SKM-1 treated with dmso at 0.1 percent for 144 hours (cell line): ENCODE results near the gene GLRA1.
"Not testable (repeated sequence)": the region's sequence is repeated elsewhere in the genome, so short reads cannot be mapped to it uniquely, and the experiment has no call there.

Source experiments
- DNase-seq: peaks from one replicate; lab custom pipeline; 2025; ENCODE audit not compliant: unreplicated experiment; lab: John Stamatoyannopoulos, UW

The GLRA1 gene

DNA sequence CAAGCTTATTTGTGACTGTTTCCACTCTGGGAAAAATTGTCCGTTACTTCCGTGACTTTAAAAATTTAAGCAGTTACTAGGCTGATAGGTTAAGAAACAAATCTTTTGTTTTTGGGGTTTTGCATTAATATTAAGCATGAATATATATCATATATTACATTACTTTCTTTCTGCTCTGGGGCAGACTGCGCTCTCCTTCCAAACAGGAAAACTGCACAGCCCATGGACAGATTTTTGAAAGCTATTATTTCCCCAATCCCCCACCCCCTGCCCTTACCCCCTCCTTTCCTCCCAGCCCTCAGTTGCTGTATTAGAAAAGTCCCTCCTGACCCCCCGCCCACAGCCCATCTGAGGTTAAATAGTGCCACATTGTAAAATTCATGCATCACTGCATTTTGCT is 102.5 kb downstream of the GLRA1 start:
- no peak for DNase-seq

DNA sequence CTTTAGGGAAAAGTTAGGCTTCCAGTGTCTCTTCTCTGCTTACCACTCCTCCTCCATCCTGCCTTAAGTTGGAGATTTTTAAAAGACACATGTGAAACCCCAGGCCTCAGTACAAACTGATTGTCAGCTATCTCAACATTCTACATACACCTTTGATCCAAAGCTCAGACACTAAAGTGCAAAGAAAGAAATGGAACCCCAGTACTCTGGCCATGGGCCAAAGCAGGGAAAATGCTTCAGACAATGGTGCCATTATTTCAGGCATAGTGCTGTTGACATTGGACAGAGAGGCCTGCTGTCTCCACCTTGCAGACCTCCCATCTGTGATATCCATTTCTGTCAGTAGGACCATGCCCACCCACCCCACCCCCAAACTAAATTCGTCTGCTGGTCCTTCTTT is 103.7 kb downstream of the GLRA1 start:
- DNase-seq = no peak

DNA sequence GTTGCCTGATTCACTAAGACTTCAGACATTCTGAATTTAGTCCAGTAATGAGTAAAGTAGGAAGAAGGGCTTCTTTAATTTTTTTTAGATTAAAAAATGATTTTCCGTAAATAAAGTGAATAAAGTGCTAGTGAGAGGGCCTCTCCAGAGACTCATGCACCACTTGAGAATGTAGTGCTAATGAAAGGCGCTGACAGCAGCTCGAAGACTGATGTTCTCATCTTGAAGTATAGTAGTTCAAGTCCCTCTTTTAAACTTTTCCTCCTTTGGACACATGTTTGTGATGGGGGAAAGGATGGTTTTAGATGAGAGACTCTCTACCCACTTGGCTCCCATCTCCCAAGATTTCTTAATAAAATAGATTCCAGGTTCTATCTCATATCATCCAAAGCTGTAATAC is 104.4 kb downstream of the GLRA1 start:
- no peak for DNase-seq

DNA sequence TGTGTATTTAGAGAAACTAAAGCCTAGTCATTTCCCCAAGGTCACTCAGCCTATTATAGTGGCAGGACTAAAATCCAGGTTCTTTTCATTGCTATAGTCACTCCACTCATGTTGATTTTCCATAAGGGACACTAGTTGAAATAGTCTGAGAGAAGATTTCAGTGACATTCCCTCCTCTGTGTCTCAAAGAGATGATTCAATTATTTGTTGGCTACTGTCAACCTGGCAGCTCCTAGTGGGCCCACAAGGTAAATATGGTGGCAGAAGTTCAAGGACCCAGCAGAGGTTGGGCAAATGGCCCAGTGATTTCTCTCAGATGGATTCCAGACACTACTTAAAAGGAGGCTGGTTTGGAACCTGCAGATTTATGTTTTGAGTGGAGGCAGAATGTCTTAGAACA is 104.8 kb downstream of the GLRA1 start:
- DNase-seq = no peak

DNA sequence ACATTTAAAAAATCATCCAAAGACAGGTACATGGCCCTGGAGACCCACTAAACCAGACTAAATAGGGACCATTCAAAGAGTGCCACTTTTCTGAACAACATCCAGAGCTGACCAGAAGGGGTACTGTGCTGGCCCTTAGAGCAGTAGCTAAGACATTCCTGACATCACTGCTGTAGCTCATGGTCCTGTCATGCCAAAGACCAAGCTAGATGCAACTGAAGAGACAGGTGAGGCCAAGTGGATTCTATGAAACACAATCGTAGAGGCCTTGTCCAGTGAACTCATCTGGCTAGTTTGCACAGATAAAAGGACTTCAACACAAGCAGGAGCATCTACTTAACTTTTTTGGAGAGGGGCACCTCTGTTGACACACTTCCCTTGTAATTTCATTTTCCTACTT is 109.6 kb downstream of the GLRA1 start:
- no peak for DNase-seq

DNA sequence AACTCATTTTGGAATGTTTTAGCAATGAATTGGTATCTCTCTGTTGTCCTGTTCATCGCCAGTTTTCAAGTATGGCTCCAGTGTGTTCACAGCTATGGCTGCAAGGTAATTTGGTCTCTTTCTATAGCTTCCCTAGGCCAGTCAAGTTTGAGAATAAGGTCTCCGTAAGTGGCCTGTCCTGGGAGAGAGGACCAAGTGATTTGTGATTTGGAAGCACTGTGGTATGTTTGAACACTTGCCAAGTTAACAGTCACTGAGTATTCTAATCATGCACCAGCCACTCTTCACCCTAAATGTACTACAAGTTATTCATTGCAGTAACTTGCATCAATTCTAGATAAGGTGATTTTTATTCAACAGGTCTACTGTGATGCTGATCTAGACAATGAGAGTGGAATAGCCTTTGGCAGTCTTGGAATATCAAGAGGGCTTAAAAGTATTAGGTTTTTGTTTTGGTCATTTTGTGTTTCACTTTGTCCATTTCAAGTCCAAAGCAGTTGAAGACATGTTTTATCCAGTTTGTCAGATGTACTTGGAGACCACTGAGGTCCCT is 111.8 kb downstream of the GLRA1 start:
- DNase-seq = no peak

DNA sequence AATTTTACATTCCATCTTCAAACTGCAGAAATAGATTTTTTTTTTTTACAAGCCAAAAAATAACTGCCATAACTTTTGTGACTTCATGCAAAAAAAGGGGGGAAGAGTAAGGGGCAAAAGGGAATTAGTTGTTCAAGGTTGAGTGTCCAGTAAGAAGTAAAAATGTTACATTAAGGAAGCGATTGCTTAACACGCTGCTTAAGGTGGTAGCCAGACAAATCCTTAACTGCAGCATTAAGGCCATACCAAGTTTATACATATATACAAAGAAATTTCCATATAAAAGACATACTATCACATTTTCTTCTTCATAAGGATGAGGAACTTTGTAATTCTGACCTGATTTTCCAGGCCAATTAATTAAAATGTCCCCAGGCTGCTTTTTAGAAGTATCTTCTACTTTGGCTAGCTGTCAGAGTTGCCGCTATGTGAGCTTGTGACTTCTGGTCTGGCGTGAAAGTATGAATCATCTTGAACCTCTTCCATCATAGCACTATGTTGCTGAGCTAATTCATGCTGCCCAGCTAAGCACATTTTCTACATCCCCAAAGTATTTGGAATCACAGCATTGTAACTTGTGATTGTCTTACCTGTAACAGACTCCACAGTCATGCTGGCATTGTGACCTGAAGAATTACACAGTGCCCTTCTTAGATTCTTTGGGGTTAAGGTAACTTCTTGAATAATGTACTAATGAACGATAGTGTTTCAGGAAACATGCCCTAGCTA is 112.9 kb downstream of the GLRA1 start:
- DNase-seq = no peak

DNA sequence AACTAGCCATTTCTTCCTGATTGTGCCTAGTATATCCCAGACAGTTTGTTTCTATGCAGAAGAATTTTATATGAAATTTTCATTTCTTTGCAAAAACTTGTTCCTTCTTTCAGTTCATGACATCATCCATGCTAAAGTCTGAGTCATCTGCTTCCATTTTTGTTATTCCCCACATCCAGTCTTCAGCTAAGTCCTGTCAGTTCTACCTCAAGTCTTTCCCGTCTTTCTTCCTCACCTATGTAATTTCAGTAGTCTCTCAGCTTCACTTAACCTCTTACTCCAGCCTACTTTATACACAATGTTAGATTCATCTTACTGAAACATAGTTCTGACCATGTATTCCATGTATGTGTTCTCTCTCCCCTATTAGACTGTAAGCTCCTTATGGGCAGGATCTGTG is 113.8 kb downstream of the GLRA1 start:
- no peak for DNase-seq

DNA sequence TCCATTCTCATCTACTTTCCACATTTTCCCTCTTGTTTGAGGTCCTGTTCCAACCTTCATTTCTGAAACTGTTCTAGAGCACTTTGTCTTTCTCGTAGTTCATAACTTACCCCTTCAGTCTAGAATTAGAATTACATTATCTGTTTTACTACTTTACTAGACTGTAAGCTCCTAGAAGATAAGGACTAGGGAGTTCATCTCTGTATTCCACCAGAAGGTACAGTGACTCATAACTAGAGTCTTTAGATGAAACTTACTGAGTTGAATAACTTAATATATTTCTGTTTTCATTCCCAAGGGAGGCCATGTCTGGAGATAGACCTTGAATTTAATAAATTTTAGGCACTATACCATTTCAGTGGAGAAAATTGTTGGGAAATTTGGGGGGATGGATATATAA is 114.2 kb downstream of the GLRA1 start:
- no peak for DNase-seq

DNA sequence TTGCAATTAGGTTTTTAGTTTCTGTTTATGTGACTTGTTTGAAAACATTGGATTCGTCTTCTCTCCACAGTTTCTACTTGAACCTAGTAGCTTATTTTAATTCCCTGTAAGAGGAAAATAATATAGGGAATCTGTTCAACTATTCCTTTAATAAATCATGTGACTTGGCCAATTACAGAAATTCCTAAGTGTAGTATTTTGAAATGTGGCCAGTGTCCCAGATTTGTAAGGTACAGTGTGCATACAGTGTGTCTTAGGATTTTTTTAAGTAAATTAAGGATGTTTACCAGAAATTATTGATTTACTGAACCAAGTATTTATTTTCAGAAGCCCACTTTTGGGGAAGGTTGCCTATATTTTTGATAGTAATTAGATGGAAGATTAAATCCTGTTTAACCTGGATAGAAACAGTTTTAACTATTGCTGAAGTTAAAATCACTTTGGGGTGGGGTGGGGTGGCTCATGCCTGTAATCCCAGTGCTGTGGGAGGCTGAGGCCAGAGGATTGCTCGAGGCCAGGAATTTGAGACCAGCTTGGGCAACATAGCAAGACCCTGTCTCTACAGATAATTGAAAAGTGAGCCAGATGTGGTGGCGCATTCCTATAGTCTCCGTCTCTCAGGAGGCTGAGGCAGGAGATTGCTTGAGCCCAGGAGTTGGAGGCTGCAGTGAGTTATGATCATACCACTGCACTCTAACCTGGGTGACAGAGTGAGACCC is 116.0 kb downstream of the GLRA1 start:
- no peak for DNase-seq

DNA sequence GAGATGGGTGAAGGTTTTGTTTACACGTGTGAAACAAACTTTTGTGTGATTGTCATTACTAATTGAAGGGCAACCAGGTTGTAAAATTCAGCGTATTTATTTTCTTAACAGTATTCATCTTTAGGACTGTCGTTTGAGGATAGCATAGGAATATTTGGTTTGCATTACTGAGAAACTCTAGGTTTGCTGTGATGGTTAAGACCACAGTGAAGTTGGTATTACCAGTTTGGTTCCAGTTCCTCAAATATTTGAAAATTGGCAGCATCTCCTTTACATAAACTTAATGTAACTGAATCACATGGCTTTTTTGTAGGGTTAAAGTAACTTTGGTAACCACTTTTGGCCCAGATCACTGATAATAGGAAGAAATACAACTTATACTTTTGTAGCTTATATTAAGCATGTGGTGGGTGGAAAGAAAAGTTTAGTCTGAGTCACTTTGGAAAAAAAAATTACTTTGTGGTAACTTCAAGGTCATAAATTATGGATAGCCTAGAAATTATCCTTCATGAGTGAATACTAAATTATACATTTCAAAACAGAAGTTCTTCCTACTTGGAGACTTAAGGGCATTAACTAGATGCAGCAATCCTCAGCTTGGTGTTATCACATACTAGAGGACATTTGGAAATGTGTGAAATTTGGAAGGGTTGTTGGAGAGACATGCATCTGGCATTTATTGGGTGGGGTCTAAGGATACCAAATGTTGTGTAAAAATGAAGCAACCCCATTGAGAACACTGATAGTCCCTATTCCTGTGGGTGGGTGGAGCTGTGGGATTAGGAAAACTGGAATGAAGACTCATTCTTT is 119.0 kb downstream of the GLRA1 start:
- no peak for DNase-seq

DNA sequence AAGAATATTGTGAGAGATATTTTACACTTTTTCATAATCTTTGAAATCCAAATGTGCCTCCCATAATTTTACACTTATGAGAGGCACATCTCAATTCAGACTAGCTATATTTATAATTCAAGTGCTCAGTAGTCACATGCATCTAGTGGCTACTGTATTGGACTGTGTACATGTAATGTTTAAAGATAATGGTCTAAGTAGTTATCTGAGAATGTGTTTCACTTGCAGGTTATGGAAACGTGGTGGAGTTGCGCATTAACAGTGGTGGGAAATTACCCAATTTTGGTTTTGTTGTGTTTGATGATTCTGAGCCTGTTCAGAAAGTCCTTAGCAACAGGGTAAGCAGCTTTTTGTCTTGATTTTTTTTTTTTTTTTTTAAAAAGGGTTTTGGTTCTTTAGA is 124.1 kb downstream of the GLRA1 start:
- DNase-seq = no peak

DNA sequence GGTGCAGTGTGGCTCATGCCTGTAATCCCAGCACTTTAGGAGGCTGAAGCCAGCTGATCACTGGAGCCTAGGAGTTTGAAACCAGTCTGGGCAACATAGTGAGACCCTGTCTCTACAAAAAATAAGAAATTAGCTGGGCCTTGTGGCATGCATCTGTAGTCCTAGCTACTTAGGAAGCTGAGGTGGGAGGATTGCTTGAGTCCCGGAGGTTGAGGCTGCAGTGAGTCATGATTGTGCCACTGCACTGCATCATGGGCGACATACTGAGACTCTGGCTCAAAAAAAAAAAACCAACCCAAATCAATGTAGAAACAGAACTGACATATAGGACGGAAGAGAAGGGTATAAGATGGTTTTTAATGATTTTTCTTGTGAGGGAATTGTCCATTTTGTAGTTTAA is 125.2 kb downstream of the GLRA1 start:
- DNase-seq = no peak

DNA sequence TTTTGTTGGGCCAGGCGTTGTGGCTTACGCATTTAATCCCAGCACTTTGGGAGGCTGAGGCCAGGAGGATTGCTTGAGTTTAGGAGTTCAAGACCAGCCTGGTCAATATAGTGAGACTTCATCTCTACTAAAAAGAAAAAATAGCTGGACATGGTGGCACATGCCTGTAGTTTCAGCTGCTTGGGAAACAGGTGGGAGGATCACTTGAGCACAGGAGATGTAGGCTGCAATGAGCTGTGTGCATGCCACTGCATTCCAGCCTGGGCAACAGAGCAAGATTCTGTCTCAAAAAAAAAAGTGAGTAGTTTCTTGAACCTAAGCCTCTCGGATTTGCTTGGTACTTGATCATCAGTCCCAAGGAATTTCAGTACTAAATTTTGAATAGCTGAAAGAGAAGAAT is 126.0 kb downstream of the GLRA1 start:
- no peak for DNase-seq

DNA sequence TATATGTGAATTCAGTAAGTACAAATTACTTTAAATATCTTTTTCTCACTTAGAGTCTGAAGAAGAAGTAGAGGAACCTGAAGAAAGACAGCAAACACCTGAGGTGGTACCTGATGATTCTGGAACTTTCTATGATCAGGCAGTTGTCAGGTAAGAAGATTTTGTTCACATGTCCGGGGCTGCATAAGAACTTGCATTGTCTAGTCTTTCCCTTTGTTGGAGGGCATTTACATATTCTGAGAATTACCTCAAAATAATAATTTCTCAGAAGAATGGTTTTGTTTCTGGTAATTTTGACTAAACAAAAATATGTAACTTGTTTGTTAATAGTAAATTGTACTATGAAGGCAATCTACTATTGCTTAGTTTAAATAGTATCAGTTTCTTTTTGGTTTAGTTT is 129.2 kb downstream of the GLRA1 start:
- no peak for DNase-seq

DNA sequence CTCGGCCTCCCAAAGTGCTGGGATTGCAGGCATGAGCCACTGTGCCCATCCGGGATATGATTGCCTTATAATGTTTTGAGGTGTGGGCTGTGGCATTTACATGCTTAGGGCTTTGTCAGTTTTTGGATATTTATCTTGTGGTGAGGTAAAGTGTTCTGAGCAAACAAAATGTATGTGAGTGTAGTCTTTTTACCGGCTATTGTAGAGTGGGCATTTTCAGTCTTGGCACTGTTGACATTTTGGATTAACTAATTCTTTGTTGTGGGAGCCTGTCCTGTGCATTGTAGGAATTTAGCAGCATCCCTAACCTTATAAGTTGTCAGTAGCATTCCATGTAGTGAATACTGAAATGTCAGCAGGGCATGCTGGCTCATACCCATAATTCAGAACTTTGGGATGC is 131.3 kb downstream of the GLRA1 start:
- no peak for DNase-seq

DNA sequence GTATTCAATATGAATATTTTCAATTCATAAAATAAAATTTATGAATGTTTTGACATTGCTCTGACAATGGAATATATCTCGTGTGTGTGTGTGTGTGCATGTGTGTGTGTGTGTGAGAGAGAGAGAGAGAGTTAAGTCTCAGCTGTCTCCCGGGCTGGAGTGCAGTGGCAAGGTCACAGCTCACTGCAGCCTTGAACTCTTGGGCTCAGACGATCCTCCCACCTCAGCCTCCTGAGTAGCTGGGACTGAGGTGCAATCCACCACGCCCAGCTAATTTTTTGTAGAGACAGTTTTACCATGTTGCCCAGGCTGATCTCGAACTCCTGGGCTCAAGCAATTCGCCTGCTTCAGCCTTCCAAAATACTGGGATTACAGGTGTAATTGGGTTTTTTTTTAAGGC is 136.8 kb downstream of the GLRA1 start:
- no peak for DNase-seq

DNA sequence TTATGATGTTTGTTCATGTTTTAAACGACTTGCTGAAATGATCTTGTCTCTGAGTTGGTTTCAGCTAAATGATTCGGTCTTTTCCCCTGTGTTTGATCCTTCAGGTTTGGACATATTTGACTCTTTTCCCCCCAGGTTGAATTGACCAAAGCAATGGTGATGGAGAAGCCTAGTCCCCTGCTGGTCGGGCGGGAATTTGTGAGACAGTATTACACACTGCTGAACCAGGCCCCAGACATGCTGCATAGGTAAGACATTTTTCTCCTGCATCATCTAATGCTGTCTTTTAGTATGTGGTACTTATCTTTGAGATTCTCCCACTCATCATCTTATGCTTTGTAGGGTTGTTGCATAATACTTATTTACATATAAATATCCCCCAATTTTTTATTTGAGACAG is 138.2 kb downstream of the GLRA1 start:
- no peak for DNase-seq

DNA sequence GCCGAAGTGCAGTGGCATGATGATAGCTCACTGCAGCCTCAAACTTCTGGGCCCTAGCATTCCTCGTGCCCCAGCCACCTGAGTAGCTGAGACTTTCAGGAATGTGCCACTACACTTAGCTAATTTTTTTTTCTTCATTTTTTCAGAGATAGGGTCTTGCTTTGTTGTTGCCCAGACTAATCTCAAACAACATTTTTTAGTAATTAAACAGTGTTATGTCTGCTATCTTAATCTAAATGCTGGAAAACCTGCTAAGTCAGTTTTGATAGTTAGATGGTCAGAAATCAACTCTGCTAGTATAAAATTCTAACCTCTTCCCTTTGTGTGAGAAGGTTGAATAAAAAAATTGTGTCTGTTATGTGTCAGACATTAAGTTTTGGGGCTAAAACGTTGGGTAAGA is 140.5 kb downstream of the GLRA1 start:
- no peak for DNase-seq

DNA sequence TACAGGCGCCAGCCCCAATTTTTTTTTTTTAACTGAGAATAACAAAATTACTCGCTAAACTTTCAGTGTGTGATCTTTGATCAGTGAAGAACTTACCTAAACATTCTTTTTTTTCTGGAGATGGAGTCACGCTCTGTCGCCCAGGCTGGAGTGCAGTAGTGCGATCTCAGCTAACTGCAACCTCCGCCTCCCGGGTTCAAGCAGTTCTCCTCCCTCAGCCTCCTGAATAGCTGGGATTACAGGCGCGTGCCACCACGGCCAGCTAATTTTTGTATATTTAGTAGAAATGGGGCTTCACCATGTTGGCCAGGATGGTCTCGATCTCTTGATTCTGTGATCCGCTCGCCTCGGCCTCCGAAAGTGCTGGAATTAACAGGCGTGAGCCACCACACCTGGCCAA is 141.0 kb downstream of the GLRA1 start:
- DNase-seq = not testable (repeated sequence)

DNA sequence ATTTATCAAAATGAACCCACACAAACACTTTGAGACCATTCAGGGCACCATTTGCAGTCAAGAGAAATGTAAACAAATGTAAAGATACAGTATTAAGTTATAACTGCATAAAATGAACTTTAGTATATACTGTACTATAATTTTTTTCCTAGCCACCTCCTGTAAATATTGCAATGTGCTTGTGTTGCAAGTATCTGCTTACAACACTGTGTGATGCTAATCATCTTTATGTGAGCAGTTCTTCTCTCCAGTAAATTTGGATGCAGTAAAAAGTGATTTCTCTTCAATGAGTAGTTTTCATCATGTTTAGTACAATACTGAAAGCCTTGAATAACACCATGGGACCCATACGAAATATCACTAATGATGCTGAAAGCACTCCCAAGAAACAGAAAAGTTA is 143.4 kb downstream of the GLRA1 start:
- DNase-seq = no peak

DNA sequence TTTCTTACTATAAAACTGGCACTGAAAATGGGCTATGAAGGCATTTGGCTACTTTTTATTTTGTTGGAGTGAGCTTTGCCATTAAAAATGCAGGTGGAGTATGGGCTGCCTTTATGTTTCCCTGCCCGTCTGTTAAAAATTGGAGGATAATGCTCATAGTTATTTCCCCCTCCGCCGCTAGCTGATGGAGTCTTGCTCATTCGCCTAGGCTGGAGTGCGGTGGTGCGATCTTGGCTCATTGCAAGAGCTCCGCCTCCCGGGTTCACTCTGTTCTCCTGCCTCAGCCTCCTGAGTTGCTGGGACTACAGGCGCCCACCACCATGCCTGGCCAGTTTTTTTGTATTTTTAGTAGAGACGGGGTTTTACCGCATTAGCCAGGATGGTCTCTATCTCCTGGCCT is 144.3 kb downstream of the GLRA1 start:
- no peak for DNase-seq
